GM18867 (cell line): ENCODE results near the gene HYAL3.
"Not testable (repeated sequence)": the region's sequence is repeated elsewhere in the genome, so short reads cannot be mapped to it uniquely, and the experiment has no call there.

ENCODE experiments used
- ATAC-seq: cut with Tn5 transposase; IDR thresholded peaks from one replicate; pipeline ENCODE4 v1.9.1; 2021; ENCODE audit warnings: mild to moderate bottlenecking, moderate library complexity; ENCODE audit not compliant: unreplicated experiment

Gene HYAL3

DNA sequence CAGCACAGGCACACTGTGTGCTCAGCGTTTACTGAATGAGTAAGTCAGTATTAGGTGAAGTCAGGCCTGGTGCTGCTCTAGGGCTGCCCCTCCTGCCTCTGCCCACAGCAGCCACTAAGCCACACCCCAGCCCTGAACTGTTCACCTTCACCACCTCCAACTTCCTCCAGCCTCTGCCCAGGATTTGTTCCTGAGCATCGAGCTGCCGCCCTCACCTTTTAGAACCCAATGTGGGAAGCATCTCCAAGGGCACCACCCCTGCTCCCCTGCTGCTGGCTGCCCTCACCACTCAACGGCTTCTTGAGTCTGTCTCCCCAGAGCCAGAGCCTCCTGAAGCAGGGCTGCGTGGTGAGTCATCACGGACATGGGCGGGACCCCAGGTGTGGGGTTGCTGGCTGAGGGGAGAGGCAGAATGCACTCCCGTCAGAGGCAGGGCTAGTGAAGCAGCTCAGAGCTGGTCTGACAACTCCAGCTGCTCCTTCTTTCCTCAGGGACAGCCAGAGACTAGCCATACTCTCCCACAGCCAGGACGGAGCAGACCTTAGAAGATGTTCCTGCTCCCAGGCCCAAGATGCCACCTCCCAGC lies 17.5 kb upstream of the HYAL3 start:
- ATAC-seq, result no peak

DNA sequence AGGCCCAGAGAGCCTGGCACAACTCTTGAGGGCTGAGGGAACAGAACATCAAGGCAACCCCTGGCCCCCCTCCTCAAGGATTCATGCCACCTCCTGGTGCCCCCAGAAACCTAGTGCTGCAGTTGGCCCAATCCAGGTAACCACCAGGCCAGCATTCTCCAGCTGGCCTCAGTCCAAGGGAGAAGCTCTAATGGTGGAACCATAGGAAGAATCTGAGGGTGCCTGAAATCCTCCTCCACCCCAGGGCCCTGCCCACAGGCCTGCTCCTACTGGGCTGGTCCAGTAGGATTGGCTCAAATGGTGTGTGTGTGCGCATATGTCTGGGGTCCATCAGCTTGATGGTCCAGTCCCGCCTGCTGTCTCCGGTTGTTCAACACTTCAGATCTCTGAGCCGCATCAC lies 15.6 kb upstream of the HYAL3 start:
- no peak for ATAC-seq

DNA sequence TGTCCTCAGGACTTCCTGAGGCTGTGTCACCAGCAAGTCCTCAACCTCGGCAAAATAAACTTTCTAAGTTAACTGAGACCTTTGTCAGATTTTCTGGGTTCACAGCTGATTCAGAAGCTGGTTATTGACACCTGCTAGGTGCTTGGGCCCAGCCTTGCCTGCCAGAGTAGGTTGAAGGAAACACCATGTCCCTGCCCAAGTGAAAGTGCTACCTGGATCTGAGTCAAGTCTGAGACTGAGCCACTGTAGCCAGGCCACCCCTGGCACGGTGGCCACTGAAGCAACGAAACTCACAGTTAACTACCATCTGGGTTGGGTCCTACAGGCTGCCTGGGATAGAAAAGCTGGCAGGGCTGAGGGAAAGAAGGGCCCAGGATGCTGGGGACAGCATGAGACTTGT lies 15.1 kb upstream of the HYAL3 start:
- no peak for ATAC-seq

DNA sequence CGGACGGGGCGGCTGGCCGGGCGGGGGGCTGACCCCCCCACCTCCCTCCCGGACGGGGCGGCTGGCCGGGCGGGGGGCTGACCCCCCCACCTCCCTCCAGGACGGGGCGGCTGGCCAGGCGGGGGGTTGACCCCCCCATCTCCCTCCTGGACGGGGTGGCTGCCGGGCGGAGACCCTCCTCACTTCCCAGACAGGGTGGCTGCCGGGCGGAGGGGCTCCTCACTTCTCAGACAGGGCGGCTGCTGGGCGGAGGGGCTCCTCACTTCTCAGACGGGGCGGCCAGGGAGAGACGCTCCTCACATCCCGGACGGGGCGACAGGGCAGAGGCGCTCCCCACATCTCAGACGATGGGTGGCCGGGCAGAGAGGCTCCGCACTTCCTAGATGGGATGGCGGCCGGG lies 12.8 kb upstream of the HYAL3 start:
- ATAC-seq, result not testable (repeated sequence)

DNA sequence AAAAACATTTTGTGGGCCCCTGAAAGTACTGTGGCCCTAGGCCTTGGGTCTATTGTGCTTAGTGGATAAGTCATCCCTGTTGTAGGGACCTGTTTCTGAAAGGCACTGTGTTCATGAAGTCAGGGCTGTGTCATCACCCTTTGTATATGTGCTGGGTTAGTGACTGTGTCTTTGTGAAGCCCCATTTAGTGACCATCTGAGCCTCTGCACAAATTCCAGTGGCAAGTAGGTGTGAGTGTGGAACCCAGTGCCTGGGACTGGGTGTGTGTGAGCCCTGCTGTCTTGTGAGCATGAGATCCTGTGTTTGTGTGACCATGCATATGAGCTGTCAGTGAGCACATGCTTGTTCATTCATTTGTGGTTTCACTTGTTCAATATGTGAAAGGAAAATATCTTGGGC lies 5.4 kb upstream of the HYAL3 start:
- no peak for ATAC-seq

DNA sequence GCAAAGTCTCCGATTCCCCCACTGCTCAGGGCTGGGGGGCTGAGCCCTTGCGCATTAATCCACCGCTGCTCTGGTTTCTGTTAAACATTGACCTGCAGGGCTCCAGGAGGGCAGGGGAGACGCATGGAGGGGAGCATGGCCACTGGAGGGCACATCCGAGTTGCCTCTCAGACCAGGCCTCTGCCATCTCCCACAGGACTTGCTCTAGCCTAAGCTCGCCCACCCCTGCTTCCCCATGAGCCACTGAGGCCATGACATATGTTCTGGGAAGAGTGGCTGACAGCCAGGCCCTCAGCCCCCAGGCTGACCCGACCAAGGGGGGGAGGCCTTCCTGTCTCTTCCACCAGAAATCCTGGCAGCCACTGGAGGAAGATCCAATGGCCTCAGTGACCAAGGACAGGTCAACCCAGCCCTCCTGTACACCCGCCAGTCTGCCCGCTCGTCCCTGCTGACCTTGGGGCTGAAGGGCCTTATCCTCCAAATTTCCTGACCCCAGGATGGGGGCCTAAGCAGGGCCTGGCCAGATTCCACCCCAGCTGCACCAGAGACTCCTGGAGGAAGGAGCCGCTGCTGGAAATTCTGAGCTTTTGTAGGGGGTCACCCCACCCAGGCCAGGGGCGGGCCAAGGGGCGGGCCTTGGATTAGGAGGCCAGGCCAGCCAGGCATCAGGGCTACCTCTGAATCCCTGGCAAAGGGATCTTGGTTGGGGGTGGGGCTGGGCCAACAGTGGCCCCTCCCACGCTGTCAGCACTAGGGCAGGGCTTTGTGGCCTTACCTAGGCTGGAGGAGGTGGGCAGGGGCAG lies 4.0 kb upstream of the HYAL3 start, which contains the start of gene HYAL1:
Gene HYAL1 (minus strand): TSS at position 562 of the 803 bp plus-strand sequence. CDS start 618 bp downstream, outside the sequence.
- ATAC-seq, result no peak

DNA sequence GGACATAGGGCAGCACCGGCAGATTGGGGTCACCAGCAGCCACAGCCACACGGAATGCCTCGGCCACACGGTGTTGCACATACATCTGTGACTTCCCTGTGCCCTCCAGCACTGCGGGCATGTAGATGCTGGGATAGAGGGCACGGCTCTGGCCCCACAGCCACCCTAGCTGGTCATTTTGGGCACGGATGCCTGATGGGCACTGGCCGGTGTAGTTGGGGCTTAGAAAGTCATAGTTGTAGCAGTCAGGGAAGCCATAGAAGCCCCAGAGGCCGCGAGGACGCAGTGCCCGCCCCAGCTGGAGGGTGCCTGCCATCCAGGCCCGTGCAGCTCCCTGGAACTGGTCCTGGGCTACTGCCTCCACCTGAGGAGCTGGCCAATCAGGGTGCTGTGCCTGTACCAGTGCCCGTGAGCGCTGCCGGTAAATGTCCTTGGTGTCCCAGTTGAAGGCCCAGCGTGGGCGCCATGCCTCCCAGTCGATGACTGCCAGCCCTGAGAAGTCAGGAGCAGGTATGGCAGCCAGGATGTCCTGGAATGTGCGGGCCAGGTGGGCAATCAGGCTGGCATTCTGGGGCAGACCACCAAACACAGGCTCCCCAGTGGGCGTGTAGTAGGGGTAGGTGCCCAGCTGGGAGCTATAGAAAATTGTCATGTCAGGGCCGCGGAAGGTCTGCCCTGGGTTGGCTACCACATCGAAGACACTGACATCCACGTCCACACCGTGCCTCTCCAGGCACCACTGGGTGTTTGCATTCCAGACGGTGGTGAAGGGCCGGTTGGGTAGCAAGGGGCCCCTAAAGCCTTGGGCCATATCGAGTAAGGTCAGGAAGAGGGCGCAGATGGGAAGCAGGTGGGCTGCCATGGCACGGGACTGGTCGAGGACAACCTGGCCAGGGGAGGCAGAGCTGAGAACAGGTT lies 3.1 kb upstream of the HYAL3 start:
- ATAC-seq, result no peak

DNA sequence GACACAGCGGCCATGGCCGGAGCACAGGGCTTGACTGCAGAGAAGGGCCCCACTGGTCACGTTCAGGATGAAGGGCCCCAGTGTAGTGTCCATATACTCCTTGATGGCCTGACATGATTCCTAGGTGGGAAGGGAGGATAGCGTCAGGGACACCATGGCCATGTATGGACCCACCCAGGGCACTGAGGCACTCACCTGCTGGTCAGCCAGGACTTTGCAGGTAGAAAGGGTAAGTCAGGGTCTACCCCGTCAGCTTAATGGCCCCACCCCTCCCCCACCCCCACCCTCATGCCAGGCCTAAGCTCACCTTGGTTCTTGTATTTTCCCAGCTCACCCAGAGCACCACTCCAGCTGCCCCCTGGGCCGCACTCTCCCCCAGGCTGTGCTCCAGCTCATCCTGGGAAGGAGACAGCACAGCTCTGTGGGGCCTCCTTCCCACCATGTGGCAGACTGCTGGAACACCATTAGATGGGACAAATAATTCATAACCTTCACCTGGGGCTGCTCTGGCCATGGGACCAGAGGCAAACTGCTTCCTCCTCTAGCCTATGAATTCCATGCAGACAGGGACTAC lies 1.6 kb upstream of the HYAL3 start:
- no peak for ATAC-seq

DNA sequence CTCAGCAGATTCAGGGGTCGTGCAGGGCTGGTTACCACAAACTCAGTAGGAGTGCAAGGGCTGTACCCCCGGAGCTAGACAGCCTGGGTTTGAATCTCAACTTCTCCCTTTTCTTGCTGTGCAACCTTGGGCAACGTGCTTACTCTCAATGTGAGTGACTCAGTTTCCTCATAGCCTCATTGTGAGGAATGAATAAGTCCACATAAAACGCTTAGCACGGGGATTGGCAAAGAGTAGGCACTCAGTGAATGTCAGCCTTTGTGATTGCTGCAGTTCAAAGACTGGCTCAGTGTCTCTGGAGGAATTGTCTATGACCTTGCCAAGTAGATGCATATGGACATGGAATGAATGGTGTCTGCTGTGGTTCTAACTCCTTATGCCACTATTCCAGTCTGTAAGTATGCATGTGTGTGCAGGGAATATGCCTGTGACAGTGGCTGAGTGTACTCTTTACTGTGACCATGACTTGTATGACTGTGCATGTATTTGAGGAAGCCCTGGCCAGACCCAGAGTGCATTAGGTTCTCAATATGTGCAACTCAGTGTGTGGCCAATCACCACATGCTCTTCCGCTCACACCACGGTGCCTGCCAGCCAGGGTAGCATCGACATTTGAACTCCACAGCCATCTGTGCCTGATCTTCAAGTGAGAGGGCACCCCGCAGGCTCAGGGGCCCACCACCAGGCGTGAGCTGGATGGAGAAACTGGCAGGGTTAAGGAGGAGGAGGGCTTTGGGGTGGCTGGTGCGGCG lies 900 bp upstream of the HYAL3 start:
- ATAC-seq, result no peak

DNA sequence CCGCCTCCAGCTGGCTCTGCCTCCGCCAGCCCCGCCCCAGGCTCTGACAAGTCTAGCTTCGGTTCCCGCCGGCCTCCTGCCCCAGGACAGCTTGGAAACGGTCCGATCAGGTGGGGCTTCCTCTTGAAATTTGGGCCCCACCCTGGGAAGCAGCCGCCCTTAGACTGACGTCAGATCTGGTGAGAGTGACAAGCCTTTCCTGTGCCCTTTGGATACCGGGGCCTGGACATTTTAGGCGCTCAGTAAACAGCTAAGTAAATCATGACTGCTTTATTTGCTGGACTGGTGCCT lies 378 bp upstream of the HYAL3 start:
- no peak for ATAC-seq

DNA sequence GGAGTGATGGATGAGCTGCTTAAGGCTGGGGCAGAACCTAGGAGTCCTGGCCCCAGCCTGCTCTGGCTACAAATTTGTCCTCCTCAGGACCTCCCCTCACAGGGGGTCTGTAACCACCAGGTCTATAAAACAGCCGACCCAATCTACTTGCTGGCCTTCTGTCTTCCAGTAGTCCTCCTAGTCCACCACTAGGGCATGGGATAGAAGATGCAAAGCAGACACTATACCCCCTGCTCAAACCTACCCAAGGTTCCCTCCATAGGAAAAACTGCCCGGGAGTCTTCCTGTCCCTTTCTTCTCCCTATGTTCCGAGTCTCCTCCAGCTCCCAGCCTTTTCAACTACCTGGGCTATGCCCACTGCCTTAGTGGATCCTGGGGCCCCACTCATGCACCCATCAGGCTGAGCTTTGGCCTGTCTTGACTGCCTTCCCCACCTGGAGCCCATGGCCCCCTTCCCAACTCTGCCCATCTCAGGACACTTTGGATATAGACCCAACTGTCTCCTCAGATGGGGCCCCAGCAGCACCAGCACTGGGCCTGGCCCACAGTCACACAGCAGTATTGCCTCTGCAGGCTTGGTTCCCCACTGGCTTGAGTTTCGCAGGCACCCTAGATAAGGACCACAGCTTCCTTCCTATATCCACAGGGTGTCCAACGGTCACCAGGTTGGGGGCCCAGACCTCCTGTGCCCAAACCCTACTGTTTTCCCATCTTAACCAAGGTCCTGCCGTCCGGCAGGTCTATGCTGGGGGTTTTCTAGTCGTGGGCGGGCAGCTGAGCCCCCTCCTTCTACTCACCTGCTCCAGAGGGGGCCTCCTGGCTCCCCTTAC lies 1.1 kb downstream of the HYAL3 start:
- no peak for ATAC-seq

DNA sequence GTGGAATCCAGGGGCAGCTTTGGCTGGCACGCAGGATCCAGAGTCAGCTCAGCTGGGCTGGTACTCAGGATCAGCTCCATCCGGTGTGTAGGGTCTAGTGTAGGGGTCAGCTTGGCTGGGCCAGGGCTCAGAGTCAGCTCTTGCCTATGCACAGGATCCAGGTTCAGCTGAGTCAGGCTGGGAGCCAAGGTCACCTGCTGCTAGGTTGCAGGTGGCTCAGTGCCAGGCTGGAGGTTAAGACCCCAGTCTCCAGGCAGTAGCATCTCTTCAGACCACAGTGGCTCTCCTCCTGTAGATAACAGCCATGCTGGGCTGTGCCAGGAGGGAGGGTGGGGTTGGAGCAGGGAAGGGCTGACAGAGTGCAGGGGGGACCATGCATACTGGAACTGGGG lies 1.8 kb downstream of the HYAL3 start:
- no peak for ATAC-seq

DNA sequence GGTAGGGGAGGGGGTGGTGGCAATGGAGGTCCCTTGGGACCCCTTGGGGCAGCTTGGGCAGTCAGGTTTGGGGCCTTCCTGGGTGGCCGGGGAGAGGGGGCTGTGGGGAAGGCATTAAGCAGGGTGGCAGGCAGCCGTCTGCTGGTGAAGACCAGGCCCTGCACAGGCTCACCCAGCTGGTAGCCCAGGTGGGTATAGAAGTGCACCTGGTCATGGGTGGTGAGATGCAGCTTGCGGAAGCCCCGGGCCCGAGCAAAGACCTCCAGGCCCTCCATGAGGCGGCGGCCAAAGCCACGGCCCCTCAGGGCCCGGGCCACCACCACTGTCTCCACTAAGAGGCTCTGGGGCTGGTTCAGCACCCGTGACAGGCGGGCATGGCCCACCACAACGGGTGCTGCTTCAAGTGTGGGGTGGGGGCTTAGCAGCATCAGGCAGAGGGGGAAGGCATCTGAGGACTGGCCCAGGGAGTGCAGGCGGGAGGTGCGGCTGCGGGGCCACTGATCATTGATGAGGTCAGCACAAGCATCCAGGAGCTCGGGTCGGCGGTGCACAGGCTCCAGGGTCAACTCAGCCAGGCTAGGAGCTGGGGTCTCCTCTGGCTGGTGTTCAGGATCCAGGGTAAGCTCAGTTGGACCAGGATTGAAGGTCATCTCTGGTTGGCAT lies 2.4 kb downstream of the HYAL3 start:
- ATAC-seq, result no peak

DNA sequence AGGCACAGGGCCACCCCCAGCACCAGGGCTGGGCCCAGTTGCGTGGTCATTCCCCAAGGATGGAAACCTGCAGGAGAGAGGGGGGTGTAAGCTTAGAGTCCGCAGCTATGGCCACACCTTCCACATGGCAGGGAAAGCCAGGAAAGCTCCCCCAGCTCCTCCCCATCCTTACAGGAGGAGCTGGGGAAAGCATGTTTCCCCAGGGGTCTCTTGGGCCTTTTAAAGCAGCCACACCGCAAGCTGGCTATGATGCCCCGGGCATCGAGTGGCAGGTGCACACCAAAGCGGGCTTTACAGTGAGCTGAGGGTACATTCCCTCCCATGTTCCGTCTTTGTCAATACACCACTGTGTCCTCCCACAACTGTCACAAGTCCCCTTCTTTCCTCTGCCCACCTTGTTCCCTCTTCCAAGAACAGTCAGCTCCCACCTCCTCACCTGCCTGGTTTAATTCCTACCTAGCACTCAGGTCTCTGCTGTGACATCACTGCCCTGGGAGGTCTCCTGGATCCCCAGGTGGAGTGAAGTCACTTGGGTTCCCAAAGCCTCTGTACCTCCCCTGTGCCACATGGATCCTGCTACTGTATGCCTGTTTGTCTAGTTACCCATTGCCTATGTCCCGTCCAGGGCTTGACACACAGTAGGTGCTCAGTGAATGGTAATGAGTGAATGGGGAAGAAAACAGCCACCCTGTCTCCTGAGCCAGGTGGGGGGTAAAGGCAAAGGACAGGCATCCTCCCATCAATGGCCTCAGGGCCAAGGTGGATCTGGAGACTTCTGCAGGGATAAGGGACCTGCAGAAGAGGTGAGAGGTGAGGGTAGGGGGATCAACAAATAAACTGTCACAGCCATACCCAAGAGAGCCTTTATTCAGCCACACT lies 3.4 kb downstream of the HYAL3 start:
- no peak for ATAC-seq

DNA sequence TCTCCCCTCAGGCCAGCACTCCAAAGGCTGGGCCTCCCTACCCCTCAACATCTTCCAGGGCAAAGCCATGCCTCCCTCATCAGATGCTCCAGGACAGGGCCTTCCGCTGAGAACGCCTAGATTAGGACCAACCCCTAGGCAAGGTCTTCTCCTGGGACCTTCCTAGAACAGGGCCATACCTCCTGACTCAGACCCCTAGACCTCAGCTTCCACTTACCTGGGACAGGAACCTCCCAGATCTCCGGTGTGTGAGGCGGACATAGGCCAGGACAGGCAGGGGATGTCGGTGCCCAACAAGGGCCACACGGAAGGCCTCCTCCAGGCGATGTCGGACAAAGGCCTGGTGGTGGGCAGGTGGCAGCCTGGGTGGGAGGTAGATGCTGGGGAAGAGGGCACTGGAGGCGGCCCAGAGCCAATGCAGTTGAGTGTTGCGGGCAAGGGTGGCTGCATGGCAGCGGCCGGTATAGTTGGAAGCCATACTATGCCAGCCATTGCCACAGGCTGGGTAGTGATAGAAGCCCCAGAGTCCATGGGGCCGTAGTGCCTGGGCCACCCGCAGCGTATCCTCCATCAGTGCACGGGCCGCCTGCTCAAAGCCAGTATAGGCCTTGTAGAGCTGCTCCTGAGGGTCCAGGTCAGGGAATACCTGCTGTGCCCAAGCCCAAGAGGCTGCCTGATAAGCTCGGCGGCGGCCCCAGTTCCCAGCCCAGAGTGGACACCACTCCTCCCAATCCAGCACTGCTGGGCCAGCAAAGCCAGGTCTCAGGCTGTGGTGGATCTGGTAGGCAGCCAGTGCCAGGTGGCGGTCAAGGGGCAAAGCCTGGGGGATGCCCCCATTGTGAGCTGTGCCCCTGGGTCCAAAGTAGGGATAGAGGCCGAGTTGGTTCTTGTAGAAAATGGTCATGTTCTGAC lies 4.5 kb downstream of the HYAL3 start:
- no peak for ATAC-seq

DNA sequence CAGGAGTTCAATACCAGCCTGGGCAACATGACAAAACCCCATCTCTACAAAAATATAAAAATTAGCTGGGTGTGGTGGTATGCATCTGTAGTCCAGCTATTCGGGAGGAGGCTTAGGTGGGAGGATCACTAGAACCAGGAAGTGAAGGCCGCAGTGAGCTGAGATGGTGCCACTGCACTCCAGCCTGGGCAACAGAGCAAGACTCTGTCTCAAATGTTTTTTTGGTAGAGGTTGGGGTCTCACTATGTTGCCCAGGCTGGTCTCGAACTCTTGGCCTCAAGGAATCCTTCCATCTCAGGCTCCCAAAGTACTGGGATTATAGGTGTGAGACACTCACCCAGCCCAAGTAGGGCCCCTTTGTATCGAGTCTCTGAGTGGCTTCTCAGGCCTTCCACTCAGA lies 5.1 kb downstream of the HYAL3 start:
- no peak for ATAC-seq

DNA sequence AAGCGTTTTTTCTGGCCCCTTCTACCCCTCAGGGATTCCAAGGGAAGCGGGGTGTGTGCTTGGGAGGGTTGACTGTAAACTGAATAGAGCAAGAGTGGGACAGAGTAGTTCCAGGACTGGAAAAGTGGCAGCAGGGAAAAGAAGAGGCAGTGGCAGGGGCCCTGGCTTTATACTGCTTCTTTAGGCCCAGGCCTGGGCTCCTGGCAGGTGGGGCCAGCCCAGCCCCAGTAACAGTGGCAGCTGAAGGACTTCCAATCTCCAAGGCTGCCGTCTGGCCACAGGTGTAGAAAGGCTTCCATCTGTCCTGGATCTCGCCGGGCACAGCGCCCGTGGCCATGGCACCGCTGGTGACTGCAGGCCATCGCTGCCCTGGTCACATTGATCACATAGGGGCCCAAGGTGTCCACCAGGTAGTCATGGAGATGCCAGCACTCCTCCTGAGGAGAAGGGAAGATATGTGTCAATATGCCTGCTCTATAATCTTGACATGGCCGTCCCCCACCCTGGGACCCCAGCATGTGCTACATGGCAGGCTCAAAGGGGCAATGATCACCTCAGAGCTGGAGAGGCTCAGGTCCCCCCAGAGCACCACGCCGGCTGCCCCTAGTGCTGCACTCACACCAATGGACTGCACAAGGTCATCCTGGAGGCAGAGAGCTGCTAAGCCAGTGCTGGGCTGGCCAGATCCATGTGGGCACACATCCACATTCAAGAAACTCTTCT lies 6.0 kb downstream of the HYAL3 start:
- no peak for ATAC-seq
